ENCODE measurements around the gene FOXA3. TPM values are rescaled to one million over a fixed set of nuclear protein-coding genes. Genes with fewer than 3 reads are reported as not detected.

Gene FOXA3
- total RNA-seq, 2 experiments from 2014 or later: not detected

DNA sequence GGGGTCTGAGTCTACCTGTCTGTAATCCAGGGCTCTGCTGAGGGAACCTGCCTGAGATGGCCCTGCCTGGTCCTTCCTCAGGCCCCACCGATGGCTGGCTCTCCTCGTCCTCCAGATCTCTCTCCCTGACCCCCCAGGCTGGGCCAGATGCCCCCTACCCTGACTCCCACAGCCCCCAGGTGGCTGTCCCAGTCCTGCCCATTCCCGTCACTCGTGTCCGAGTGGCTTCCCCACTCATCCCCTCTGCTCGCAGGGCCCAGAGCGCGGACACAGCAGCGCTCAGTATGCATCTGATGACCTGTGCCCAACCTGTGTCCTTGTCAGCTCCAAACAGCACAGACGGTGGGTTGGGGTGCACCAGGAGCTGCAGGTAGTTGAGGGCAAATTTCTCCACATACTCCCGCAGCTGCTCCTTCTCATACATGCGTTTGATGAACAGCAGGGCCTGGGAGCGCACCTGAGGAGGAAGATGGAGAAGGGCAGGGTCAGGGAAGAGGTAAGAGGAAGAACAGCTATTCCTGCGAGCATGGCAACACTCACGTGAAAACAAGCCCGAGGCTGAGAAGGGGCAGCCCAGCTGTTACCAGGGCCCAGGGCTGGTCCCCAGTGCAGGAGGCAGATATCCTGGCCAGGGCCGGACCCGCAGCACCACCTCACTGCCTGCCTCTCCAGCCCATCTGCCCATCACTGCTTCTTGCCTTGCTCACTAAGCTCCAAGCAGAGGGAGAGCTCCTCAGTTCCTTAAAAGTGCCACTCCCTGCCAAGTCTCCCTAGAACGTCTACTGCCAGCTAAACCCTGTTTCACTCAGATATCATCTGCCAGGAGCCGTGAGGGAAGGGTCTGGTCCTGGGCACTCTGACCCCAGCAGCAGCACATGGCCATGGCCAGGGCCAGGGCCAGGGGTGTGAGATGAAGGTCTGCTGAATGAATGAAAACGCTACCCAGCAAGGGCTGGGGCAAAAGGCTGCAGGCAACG is 37.9 kb upstream of the FOXA3 start:
- ChIA-PET CTCF (ENCODE audit: unreplicated experiment) (no interaction called here), POLR2A (interaction anchor here (0.6 kb wide), 1 partner anchor 857 kb away, joined by 4 read pairs; no protein-coding TSS in a partner anchor)
- DNase-seq (ENCODE audit: low spot score): no peak
- Histone ChIP-seq H3K27ac (ENCODE audit: low read depth, low read length, poor library complexity, severe bottlenecking) (no peak overlapping the region), H3K36me3 (ENCODE audit: insufficient read depth, low read length) (peaks cover 90% of the 10 kb centered on the region), H3K9me3 (ENCODE audit: low read length) (no peaks in the 10 kb centered on the region), H3K4me1 (ENCODE audit: insufficient read depth, low read length, poor library complexity, severe bottlenecking) (no peaks in the 10 kb centered on the region), H3K79me2 (ENCODE audit: insufficient read depth, low read depth, low read length) (no peaks in the 10 kb centered on the region), H3K4me2 (ENCODE audit: low read length) (no peak overlapping the region), H2AFZ (ENCODE audit: low read length) (no peak overlapping the region), H3K9me2 (ENCODE audit: insufficient read depth, low read length) (no peaks in the 10 kb centered on the region), H3K4me3 (ENCODE audit: low read depth, low read length, poor library complexity, severe bottlenecking) (no peak overlapping the region), H4K20me1 (ENCODE audit: insufficient read depth, low read length) (no peaks in the 10 kb centered on the region)
- BruUV-seq (replicated peaks): no TSS peak
- intact Hi-C loops (cut with micrococcal nuclease; ENCODE audit: unreplicated experiment): no loop called here
- TF ChIP-seq, protein P1, sequence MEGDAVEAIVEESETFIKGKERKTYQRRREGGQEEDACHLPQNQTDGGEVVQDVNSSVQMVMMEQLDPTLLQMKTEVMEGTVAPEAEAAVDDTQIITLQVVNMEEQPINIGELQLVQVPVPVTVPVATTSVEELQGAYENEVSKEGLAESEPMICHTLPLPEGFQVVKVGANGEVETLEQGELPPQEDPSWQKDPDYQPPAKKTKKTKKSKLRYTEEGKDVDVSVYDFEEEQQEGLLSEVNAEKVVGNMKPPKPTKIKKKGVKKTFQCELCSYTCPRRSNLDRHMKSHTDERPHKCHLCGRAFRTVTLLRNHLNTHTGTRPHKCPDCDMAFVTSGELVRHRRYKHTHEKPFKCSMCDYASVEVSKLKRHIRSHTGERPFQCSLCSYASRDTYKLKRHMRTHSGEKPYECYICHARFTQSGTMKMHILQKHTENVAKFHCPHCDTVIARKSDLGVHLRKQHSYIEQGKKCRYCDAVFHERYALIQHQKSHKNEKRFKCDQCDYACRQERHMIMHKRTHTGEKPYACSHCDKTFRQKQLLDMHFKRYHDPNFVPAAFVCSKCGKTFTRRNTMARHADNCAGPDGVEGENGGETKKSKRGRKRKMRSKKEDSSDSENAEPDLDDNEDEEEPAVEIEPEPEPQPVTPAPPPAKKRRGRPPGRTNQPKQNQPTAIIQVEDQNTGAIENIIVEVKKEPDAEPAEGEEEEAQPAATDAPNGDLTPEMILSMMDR (conservative IDR thresholded peaks at IDR 0.05; ENCODE audit: low read length): no peak
- TF ChIP-seq EZH2phosphoT487 (IDR thresholded peaks at IDR 0.05; ENCODE audit: borderline replicate concordance, low read depth, low read length): no peak

DNA sequence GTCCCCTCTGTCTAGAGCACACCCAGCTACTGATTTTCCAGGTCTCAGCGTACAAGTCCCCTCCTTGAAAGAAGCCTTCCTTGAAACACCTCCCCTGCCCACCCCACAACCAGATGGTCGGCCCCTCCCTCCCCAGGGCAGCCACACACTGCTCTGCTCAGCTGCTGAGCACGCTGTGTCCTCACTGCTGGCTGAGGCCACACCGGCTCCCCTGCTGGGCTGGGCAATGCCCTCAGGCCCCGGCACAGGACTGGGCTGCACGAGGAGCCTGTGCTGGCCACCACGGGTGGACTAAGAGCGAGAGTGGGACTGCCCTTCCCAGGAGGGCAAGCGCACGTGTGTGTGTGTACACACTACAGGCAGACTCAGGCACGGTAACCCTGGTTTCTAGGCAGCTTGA is 37.2 kb upstream of the FOXA3 start:
- H2AFZ ChIP-seq (ENCODE audit: low read length): no peak overlapping the region
- ChIA-PET CTCF (ENCODE audit: unreplicated experiment) (no interaction called here), POLR2A (no interaction called here)
- DNase-seq (ENCODE audit: low spot score): no peak
- no peaks in the 10 kb centered on the region for H4K20me1 ChIP-seq (ENCODE audit: insufficient read depth, low read length)
- intact Hi-C loops (cut with micrococcal nuclease; ENCODE audit: unreplicated experiment): no loop called here
- no peaks in the 10 kb centered on the region for H3K4me1 ChIP-seq (ENCODE audit: insufficient read depth, low read length, poor library complexity, severe bottlenecking)
- H3K27ac ChIP-seq (ENCODE audit: low read depth, low read length, poor library complexity, severe bottlenecking): no peak overlapping the region
- H3K79me2 ChIP-seq (ENCODE audit: insufficient read depth, low read depth, low read length): no peaks in the 10 kb centered on the region
- no TSS peak for BruUV-seq (replicated peaks)
- H3K4me3 ChIP-seq (ENCODE audit: low read depth, low read length, poor library complexity, severe bottlenecking): no peak overlapping the region
- no peak for TF ChIP-seq EZH2phosphoT487 (IDR thresholded peaks at IDR 0.05; ENCODE audit: borderline replicate concordance, low read depth, low read length)
- TF ChIP-seq, protein P1 (conservative IDR thresholded peaks at IDR 0.05; ENCODE audit: low read length): no peak
- H3K9me2 ChIP-seq (ENCODE audit: insufficient read depth, low read length): no peaks in the 10 kb centered on the region
- peaks cover 91% of the 10 kb centered on the region for H3K36me3 ChIP-seq (ENCODE audit: insufficient read depth, low read length)
- H3K9me3 ChIP-seq (ENCODE audit: low read length): no peaks in the 10 kb centered on the region
- no peak overlapping the region for H3K4me2 ChIP-seq (ENCODE audit: low read length)

Data from OCI-LY7 (cell line).